Duodenal mucosa (tissue), 2 donors: ENCODE measurements around the gene NFX1.

ENCODE experiments used
- H3K27ac ChIP-seq: one replicate; pipeline ENCODE4 v1.7.0; 2013; ENCODE audit warnings: low read depth, low read length
- H3K27me3 ChIP-seq, 2 donors: one replicate each; pipeline ENCODE4 v1.7.0; 2013; ENCODE audit warnings: low read length in 2 of 2, control low read depth in 1 of 2; ENCODE audit not compliant: insufficient read depth in 2 of 2, control insufficient read depth in 1 of 2
- H3K36me3 ChIP-seq, 2 donors: one replicate each; pipeline ENCODE4 v1.7.0; 2013; ENCODE audit warnings: low read length in 2 of 2, control low read depth in 1 of 2; ENCODE audit not compliant: insufficient read depth in 2 of 2, control insufficient read depth in 1 of 2
- H3K4me1 ChIP-seq, 2 donors: one replicate each; pipeline ENCODE4 v1.7.0; 2013; ENCODE audit warnings: low read length in 2 of 2, control low read depth in 1 of 2; ENCODE audit not compliant: insufficient read depth in 2 of 2, control insufficient read depth in 1 of 2
- H3K4me3 ChIP-seq, 2 donors: one replicate each; pipeline ENCODE4 v1.7.0; 2013; ENCODE audit warnings: low read length in 2 of 2, low read depth in 1 of 2
- H3K9ac ChIP-seq, 2 donors: one replicate each; pipeline ENCODE4 v1.7.0; 2013; ENCODE audit warnings: low read length in 2 of 2, low read depth in 1 of 2
- H3K9me3 ChIP-seq, 2 donors: one replicate each; pipeline ENCODE4 v1.7.0; 2013; ENCODE audit warnings: low read length in 2 of 2, control low read depth in 1 of 2; ENCODE audit not compliant: control insufficient read depth in 1 of 2

Gene NFX1

GRCh38 chr9:33372900-33373299 lies 82.6 kb downstream of the NFX1 start:
- H3K36me3 ChIP-seq, result peaks cover 19 to 46% of the 10 kb centered on the region in 2 donors
- H3K4me1 ChIP-seq, result peaks cover 0 to 4% of the 10 kb centered on the region in 2 donors
- H3K9ac ChIP-seq, result no peak overlapping the region
- H3K9me3 ChIP-seq, result no peaks in the 10 kb centered on the region
- H3K27ac ChIP-seq, result no peak overlapping the region
- no peaks in the 10 kb centered on the region for H3K27me3 ChIP-seq
- no peak overlapping the region for H3K4me3 ChIP-seq

GRCh38 chr9:33374190-33374589 lies 83.9 kb downstream of the NFX1 start:
- H3K9ac ChIP-seq, result no peak overlapping the region
- H3K36me3 ChIP-seq, result peaks cover 19 to 39% of the 10 kb centered on the region in 2 donors
- no peaks in the 10 kb centered on the region for H3K27me3 ChIP-seq
- no peak overlapping the region for H3K27ac ChIP-seq
- no peak overlapping the region for H3K4me3 ChIP-seq
- H3K9me3 ChIP-seq, result no peaks in the 10 kb centered on the region
- H3K4me1 ChIP-seq, result peaks cover 0 to 4% of the 10 kb centered on the region in 2 donors

- Histone ChIP-seq H3K27me3 (no peaks in the 10 kb centered on the region), H3K4me1 (peaks cover 0 to 4% of the 10 kb centered on the region in 2 donors), H3K36me3 (peaks cover 19 to 38% of the 10 kb centered on the region in 2 donors), H3K9ac (no peak overlapping the region), H3K9me3 (no peaks in the 10 kb centered on the region), H3K27ac (no peak overlapping the region), H3K4me3 (no peak overlapping the region)
Observed at GRCh38 chr9:33374634-33375237, 84.4 kb downstream of the NFX1 start.

GRCh38 chr9:33375238-33375840 lies 85.0 kb downstream of the NFX1 start:
- Histone ChIP-seq H3K9ac (no peak overlapping the region), H3K4me1 (peaks cover 0 to 4% of the 10 kb centered on the region in 2 donors), H3K27ac (no peak overlapping the region), H3K36me3 (peaks cover 13 to 32% of the 10 kb centered on the region in 2 donors), H3K4me3 (no peak overlapping the region), H3K9me3 (no peaks in the 10 kb centered on the region), H3K27me3 (no peaks in the 10 kb centered on the region)

GRCh38 chr9:33375841-33376321 lies 85.6 kb downstream of the NFX1 start:
- Histone ChIP-seq H3K4me1 (peaks cover 0 to 4% of the 10 kb centered on the region in 2 donors), H3K27ac (no peak overlapping the region), H3K36me3 (peaks cover 8 to 26% of the 10 kb centered on the region in 2 donors), H3K9ac (no peak overlapping the region), H3K4me3 (no peak overlapping the region), H3K9me3 (no peaks in the 10 kb centered on the region), H3K27me3 (no peaks in the 10 kb centered on the region)

- Histone ChIP-seq H3K9ac (no peak overlapping the region), H3K36me3 (peaks cover 0 to 13% of the 10 kb centered on the region in 2 donors), H3K4me3 (no peak overlapping the region), H3K27ac (no peak overlapping the region), H3K27me3 (no peaks in the 10 kb centered on the region), H3K4me1 (peaks cover 0 to 4% of the 10 kb centered on the region in 2 donors), H3K9me3 (no peaks in the 10 kb centered on the region)
Observed at GRCh38 chr9:33377089-33377715, 86.9 kb downstream of the NFX1 start.

GRCh38 chr9:33378121-33378795 lies 87.9 kb downstream of the NFX1 start:
- Histone ChIP-seq H3K9ac (no peak overlapping the region), H3K27ac (no peak overlapping the region), H3K4me3 (no peak overlapping the region), H3K36me3 (peaks cover 0 to 5% of the 10 kb centered on the region in 2 donors), H3K4me1 (peaks cover 0 to 4% of the 10 kb centered on the region in 2 donors), H3K9me3 (no peaks in the 10 kb centered on the region), H3K27me3 (no peaks in the 10 kb centered on the region)

GRCh38 chr9:33379666-33380389 lies 89.5 kb downstream of the NFX1 start:
- Histone ChIP-seq H3K9ac (no peak overlapping the region), H3K4me1 (peaks cover 0 to 4% of the 10 kb centered on the region in 2 donors), H3K27me3 (no peaks in the 10 kb centered on the region), H3K9me3 (no peaks in the 10 kb centered on the region), H3K4me3 (no peak overlapping the region), H3K27ac (no peak overlapping the region), H3K36me3 (no peaks in the 10 kb centered on the region)

- Histone ChIP-seq H3K27ac (no peak overlapping the region), H3K9ac (no peak overlapping the region), H3K27me3 (no peaks in the 10 kb centered on the region), H3K4me1 (no peaks in the 10 kb centered on the region), H3K36me3 (no peaks in the 10 kb centered on the region), H3K4me3 (no peak overlapping the region), H3K9me3 (no peaks in the 10 kb centered on the region)
Observed at GRCh38 chr9:33380390-33381094, 90.2 kb downstream of the NFX1 start.
